ENCODE measurements around the gene C6orf47.

C6orf47 gene

DNA sequence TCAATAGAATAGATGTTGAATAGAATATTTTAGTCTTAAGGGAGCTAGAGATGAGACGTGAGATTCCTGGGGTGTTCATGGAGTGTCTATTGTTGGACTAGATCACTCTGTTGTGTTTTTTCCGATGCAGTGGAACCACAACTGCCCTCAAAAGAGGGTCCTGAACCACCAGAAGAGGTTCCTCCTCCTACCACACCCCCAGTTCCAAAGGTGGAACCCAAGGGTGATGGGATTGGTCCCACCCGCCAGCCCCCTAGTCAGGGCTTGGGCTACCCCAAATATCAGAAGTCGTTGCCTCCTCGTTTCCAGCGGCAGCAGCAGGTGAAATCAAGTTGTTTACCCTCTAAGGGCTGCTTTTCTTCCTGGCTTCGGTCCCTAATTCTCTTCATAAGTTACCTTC is 31.6 kb downstream of the C6orf47 start:
- TF ChIP-seq ZNF274 (IDR thresholded peaks at IDR 0.05; ENCODE audit: low read depth, low read length): no peak
- H3K4me3 ChIP-seq (ENCODE audit: low read length): no peak overlapping the region

DNA sequence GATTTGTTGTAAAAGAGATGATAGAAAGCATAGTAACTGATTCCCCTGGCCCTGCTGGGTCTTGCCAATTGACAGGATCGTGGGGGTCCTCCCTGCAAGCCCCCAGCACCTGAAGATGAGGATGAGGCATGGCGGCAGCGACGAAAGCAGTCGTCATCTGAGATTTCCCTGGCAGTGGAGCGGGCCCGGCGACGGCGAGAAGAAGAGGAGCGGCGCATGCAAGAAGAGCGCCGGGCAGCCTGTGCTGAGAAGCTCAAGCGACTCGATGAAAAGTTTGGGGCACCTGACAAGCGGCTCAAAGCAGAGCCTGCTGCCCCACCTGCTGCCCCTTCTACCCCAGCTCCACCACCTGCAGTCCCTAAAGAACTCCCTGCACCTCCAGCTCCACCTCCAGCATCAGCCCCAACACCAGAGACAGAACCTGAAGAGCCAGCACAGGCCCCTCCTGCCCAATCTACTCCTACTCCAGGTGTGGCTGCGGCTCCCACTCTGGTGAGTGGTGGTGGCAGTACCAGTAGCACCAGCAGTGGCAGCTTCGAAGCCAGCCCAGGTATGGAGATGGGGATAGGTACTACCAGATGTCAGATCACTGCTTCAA is 32.8 kb downstream of the C6orf47 start:
- no peak overlapping the region for H3K4me3 ChIP-seq (ENCODE audit: low read length)
- no peak for TF ChIP-seq ZNF274 (IDR thresholded peaks at IDR 0.05; ENCODE audit: low read depth, low read length)

DNA sequence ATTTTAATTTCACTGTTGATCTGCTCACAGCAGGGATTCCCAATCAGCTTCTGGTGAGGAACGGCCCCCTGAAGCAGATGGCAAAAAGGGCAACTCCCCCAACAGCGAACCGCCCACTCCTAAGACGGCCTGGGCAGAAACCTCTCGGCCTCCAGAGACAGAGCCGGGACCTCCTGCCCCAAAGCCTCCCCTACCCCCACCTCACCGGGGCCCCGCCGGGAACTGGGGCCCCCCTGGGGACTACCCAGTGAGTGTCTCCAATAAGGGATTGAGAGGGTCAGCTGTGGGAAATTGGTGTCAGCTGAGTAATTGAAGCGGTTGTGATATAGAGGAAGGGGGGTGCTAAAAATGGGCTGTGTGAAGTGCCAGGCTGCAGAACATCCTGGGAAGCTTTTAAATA is 33.6 kb downstream of the C6orf47 start:
- no peak overlapping the region for H3K4me3 ChIP-seq (ENCODE audit: low read length)
- TF ChIP-seq ZNF274 (IDR thresholded peaks at IDR 0.05; ENCODE audit: low read depth, low read length): no peak

DNA sequence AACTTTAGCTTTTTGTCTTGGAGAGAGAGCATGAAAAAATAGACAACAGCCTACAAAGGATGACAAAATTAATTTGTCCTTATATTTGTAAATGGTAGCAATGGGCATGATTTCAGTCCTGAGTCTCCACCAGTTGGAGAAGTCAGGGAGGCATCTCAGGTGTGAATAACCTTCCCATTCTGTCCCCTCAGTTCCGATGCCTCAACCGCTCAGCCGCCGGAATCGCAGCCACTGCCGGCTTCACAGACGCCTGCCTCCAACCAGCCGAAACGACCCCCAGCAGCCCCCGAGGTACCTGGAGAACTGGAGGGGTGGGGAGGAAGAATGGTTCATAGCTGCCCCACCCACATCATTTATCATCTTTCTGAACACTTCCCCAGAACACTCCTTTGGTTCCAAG is 36.5 kb downstream of the C6orf47 start:
- no peak overlapping the region for H3K4me3 ChIP-seq (ENCODE audit: low read length)
- TF ChIP-seq ZNF274 (IDR thresholded peaks at IDR 0.05; ENCODE audit: low read depth, low read length): no peak

DNA sequence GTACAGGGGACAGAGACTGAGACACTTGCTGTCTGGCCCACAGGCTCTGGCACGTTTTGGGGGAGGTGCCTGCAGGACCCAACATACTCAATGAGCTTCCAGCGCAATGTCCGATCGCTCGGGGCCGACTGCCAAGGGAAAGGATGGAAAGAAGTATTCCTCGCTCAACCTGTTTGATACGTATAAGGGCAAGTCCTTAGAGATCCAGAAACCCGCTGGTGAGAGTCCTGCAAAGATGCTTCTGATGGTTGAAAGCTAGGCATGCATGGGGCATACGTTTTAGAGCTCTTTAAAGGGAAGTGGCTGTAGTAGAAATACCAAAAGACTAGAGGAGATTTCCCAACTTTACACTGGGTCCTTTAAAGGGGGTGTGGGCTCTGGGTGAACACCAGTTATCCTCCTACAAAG is 37.9 kb downstream of the C6orf47 start:
- H3K4me3 ChIP-seq (ENCODE audit: low read length): no peak overlapping the region; the same call in 1 of the 2 replicates
- TF ChIP-seq ZNF274 (IDR thresholded peaks at IDR 0.05; ENCODE audit: low read depth, low read length): no peak

DNA sequence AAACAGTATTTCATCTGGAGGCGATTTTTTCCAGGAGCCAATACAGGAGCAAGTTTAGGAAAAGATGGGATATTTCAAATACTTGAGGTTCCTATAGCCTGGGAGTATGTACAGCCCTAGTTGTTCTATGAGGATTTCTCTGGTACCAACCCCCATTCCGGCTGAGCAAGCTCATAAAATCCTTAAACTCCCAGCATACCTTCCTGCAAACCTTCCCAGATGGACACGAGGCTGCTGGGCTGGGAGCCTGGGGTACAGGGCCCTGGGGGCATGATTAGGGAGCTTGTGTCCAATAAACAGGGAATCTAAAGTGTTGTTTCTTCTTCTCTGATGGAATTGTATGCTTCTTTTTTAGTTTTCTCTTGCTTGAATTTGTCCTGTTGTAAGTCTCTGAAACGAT is 38.6 kb downstream of the C6orf47 start:
- H3K4me3 ChIP-seq (ENCODE audit: low read length): peak overlapping the region; percentile 99
- TF ChIP-seq ZNF274 (IDR thresholded peaks at IDR 0.05; ENCODE audit: low read depth, low read length): no peak

DNA sequence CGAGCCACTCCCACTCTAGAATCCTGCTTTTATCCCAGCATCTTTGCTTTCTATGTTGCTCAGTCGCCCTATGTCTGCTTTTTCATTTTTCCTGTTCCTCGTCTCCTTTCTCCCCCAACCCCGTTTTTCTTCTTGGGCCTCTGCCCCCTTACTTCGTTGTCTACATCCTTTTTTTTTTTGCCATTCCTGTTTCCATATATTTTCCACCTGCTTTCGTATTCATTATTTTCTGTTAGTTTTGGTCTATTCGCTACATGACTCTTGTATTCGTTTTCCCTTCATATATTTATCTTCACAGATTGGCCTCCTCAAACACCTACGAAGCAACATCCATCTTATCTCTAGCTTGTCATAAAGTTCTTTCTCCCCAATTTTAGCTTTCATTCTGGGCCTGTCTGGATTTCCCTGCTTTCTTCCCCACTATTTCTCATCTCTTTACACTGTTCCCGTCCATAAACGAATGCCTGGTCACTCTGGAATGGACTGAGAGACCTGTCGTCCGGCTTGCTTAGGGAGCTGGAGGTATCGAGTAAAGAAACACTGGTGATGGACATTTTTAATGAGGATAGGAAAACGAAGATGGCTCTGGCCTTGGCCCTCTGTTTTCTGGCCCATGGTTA is 39.1 kb downstream of the C6orf47 start:
- no peak for TF ChIP-seq ZNF274 (IDR thresholded peaks at IDR 0.05; ENCODE audit: low read depth, low read length)
- peak overlapping the region; percentile 99 for H3K4me3 ChIP-seq (ENCODE audit: low read length)

DNA sequence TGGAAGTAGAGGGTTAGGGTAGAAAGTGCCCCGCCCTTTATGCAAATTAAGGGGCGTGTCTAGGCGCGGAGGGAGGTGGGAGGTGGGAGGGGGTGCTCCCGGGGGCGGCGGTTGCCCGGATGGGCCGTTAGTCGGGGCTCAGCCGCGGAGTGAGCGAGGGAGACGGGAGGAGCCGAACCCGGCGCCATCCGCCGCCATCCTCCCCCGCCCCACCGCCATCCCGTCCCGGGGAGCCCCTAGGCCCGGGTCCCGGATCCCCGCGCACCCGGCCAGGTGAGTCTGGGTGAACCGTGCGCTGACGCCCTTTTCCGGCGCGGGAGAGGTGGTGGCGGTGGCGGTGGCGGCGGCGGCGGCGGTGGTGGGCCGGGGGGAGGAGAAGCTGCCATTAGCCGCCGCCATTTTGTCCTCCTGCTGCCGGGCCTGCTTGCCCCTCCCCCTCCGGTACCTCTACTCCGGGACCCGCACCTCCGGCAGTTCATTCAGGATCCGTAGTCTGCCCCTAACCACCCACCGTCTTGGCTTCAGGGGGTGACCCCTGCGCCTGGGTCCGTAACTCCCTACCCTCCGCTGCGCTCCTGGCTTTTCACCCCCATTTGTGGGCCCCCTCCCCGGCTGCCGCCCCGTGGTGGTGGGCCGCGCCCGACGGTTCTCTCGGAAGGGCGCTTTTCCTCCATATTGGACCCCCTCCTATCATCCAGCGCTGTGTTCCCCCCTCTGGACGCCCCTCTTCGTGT is 39.8 kb downstream of the C6orf47 start, which contains the start of gene PRRC2A:
PRRC2A (plus strand) TSS at position 130 of the 734 bp plus-strand sequence. CDS start 2,075 bp downstream, outside the sequence.
- no peak for TF ChIP-seq ZNF274 (IDR thresholded peaks at IDR 0.05; ENCODE audit: low read depth, low read length)
- H3K4me3 ChIP-seq (ENCODE audit: low read length): peak within 1 kb of the TSS; percentile 99

DNA sequence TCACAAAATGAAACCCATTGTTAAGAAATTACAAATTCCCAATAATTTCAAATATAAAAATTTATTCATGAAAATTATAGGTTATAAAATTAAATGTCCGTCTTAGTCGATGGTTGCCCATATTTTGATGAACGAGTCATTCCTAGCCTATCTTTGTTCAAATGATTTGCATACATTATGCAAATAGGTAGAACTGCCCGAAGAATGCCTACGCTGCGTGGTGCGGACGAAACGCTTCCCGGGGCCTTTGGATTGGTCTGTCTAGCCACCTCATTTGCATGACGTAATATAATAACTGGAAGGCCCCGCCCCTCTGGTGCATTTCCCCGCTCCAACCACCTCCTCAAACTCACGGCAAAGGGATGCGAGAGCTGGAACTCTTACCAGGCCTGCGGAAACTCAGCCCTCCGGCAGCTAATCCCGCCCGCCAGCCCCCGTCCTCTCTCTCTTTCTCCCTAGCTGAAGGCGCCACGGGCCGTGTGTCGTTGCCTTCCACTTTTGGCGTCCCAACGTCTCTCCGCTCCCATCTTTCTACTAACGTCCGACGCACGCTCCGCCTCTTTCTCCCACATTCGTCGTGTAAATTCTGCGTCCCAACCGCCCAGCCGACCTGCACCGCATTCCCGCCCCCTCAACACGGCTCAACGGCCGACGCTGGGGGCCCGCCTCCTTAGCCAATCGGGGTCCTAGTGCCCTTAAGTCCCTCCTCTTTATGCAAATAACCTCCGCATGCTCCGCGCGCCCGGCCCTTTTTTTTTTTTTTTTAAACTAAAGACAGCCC is 40.6 kb downstream of the C6orf47 start:
- peak overlapping the region; percentile 70 for H3K4me3 ChIP-seq (ENCODE audit: low read length)
- no peak for TF ChIP-seq ZNF274 (IDR thresholded peaks at IDR 0.05; ENCODE audit: low read depth, low read length)

DNA sequence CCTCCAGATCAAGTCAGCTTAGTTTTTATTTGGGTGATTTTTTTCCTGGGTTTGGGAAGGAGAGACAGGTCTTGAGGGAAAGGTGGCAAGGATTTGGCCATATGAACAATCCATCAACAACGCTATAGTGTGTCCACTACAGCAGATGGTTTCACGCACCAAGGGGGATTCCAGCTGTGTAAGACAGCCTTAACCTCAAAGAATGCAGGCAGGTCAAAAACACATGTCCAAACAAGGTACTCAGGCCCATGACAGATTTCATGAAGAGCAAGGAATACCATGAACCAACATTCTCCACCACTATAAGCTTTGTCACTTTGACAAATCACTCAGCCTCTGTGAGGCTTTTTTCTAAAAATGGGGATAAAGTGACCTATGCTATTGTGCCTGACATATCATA is 43.6 kb downstream of the C6orf47 start:
- TF ChIP-seq ZNF274 (IDR thresholded peaks at IDR 0.05; ENCODE audit: low read depth, low read length): no peak
- no peak overlapping the region for H3K4me3 ChIP-seq (ENCODE audit: low read length)

DNA sequence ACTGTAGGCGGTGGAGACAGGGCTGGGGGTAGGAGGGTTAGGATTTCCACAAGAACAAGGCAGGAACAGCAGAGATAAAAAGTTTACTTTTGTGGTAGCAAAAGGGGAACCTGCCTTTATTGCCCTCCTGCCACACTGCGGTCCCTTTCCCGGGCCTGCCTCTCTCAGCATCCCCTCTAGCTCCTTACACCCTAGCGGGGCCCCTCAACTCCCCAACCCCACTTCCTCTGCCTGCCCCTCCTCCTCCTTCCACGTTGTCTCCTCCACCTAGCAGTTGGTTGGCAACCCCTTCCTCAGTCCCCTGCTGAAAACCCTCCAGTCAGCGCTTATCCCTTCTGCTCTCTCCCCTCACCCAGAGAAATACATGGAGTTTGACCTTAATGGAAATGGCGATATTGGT is 44.8 kb downstream of the C6orf47 start:
- no peak for TF ChIP-seq ZNF274 (IDR thresholded peaks at IDR 0.05; ENCODE audit: low read depth, low read length)

DNA sequence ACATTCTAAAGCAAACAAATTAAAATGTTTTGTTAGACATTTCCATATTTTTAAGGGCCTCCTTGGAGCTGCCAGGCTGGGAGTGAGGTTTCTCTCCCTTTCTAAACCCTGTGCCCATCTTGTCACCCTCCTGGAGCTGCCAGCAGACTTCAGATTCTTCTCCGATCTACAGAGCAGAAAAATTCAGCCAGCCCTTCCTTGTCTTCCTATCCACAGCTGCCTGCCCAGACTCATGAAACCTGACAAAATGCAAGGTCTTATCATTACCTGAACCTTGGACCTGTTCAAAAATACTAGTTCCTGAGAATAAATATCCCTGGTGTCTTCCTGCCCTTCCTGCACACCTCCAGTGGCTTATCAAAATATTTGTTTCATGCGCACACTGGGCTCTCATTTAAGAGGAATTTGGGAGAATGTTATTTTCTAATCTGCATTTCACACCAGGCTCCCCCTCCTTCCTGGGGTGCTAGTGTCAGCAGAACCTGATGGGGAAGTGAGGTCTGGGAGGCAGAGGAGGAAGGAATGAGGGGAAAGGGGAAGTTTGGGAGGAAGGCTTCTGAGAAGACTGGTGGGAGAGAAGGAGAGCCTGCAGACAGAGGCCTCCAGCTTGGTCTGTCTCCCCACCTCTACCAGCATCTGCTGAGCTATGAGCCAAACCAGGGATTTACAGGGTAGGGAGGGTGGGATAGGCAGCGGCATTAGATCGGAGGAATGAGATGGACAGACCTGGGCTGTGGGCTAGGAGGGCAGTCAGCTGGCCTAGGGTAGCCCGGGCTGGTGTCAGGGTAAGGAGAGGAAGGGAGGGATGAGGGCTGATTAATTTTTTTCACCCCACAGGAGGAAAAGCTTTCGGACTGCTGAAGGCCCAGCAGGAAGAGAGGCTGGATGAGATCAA is 45.6 kb downstream of the C6orf47 start, which contains the start of gene AIF1:
AIF1 (plus strand) TSS at position 551 of the 895 bp plus-strand sequence; CDS start at position 647, 96 bp downstream.
- H3K4me3 ChIP-seq (ENCODE audit: low read length): peak within 1 kb of the TSS; percentile 38; the same call in 1 of the 2 replicates
- no peak for TF ChIP-seq ZNF274 (IDR thresholded peaks at IDR 0.05; ENCODE audit: low read depth, low read length)

More for the DNA sequence above, 44.8 kb downstream of the C6orf47 start:
- H3K4me3 ChIP-seq (ENCODE audit: low read length): peak overlapping the region; percentile 38; the same call in 1 of the 2 replicates

DNA sequence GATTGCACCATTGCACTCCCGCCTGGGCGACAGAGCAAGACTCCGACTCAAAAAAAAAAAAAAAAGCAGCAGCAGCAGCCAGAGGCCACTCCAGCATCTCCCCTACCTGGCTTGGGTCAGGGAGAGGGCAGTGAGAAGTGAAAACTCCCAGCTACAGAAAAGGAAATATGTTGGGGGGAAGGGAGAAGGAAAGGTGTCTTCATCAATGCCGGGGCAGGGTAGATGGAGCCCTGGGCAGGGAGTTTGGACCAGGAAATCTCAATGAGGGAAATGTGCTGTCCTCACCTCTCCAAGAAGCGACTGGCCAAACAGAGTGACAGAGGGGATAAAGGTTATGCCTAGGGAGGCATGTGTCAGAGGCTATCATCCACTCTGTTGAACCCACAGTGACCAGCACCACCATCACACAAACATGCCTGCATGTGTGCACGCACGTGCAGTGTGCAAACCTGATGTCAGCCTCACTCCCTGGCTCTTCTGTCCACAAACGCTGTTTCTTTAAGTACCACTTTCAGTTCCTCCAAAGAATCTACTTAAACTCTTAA is 46.4 kb downstream of the C6orf47 start:
- no peak for TF ChIP-seq ZNF274 (IDR thresholded peaks at IDR 0.05; ENCODE audit: low read depth, low read length)
- no peak overlapping the region for H3K4me3 ChIP-seq (ENCODE audit: low read length)

Measured in GM08714 (cell line).